ENCODE measurements around the gene MYO3B.

The MYO3B gene

GRCh38 chr2:170563401-170563800 is 385.5 kb downstream of the MYO3B start:
- POLR2A ChIA-PET: no interaction called here
- TF ChIP-seq ZNF645 (tag by site-specific recombination; IDR thresholded peaks at IDR 0.05) (no peak), ZNF776 (tag by site-specific recombination; IDR thresholded peaks at IDR 0.05; ENCODE audit: borderline replicate concordance) (no peak), ZNF404 (tag by site-specific recombination; IDR thresholded peaks at IDR 0.05) (no peak), ZNF596 (tag by site-specific recombination; IDR thresholded peaks at IDR 0.05) (no peak), ZNF621 (tag by site-specific recombination; IDR thresholded peaks at IDR 0.05) (no peak), ZNF707 (tag by site-specific recombination; IDR thresholded peaks at IDR 0.05) (no peak), PRDM4 (tag by site-specific recombination; IDR thresholded peaks at IDR 0.05) (no peak), ZNF335 (tag by site-specific recombination; conservative IDR thresholded peaks at IDR 0.05) (no peak), TCF7L2 (IDR thresholded peaks at IDR 0.05; ENCODE audit: borderline replicate concordance, low read depth, low read length) (no peak), HOXD13 (CRISPR knock-in tag; IDR thresholded peaks at IDR 0.05; ENCODE audit: borderline replicate concordance) (no peak), ZNF169 (tag by site-specific recombination; IDR thresholded peaks at IDR 0.05) (no peak), ZNF677 (tag by site-specific recombination; IDR thresholded peaks at IDR 0.05) (no peak), REST (tag by site-specific recombination; IDR thresholded peaks at IDR 0.05) (no peak), ZNF768 (tag by site-specific recombination; IDR thresholded peaks at IDR 0.05) (no peak), ZNF521 (tag by site-specific recombination; IDR thresholded peaks at IDR 0.05) (no peak), WT1 (tag by site-specific recombination; IDR thresholded peaks at IDR 0.05) (no peak), ZNF48 (tag by site-specific recombination; IDR thresholded peaks at IDR 0.05) (no peak), ZNF202 (tag by site-specific recombination; IDR thresholded peaks at IDR 0.05; ENCODE audit: borderline replicate concordance) (no peak), ZNF121 (tag by site-specific recombination; IDR thresholded peaks at IDR 0.05) (no peak)

GRCh38 chr2:170566138-170566537 is 388.2 kb downstream of the MYO3B start:
- POLR2A ChIA-PET: no interaction called here
- CTCF ChIA-PET: no interaction called here
- Histone ChIP-seq H3K4me1 (ENCODE audit: control insufficient read depth, insufficient read depth, low read length) (no peaks in the 10 kb centered on the region), H3K27ac (ENCODE audit: extremely low read depth, low read depth, low read length) (no peak overlapping the region), H3K4me3 (ENCODE audit: low read depth, low read length) (no peak overlapping the region), H3K9me3 (ENCODE audit: control insufficient read depth, insufficient read depth, low read depth, low read length) (no peaks in the 10 kb centered on the region), H3K36me3 (ENCODE audit: control insufficient read depth in 2 of 2, insufficient read depth in 1 of 2, low read length in 2 of 2) (no peaks in the 10 kb centered on the region)
- TF ChIP-seq ZBTB7A (tag by site-specific recombination; IDR thresholded peaks at IDR 0.05; ENCODE audit: low read depth): no peak
- no peak for TF ChIP-seq ZNF521 (tag by site-specific recombination; IDR thresholded peaks at IDR 0.05)
- no peak for TF ChIP-seq ZBTB8A (tag by site-specific recombination; IDR thresholded peaks at IDR 0.05)
- no peak for TF ChIP-seq SALL2 (tag by site-specific recombination; IDR thresholded peaks at IDR 0.05; ENCODE audit: borderline replicate concordance)
- TF ChIP-seq ZNF792 (tag by site-specific recombination; IDR thresholded peaks at IDR 0.05): no peak
- no peak for TF ChIP-seq ZNF146 (tag by site-specific recombination; IDR thresholded peaks at IDR 0.05)
- TF ChIP-seq GLI2 (tag by site-specific recombination; IDR thresholded peaks at IDR 0.05; ENCODE audit: borderline replicate concordance, low read depth): no peak
- TF ChIP-seq PATZ1 (tag by site-specific recombination; IDR thresholded peaks at IDR 0.05): no peak
- TF ChIP-seq ZNF112 (tag by site-specific recombination; IDR thresholded peaks at IDR 0.05): no peak
- no peak for TF ChIP-seq ZNF501 (tag by site-specific recombination; IDR thresholded peaks at IDR 0.05)

More at GRCh38 chr2:170563401-170563800, 385.5 kb downstream of the MYO3B start:
- H3K9me3 ChIP-seq (ENCODE audit: control insufficient read depth, insufficient read depth, low read depth, low read length): no peaks in the 10 kb centered on the region
- no peaks in the 10 kb centered on the region for H3K36me3 ChIP-seq (ENCODE audit: control insufficient read depth in 2 of 2, insufficient read depth in 1 of 2, low read length in 2 of 2)
- CTCF ChIA-PET: no interaction called here
- H3K4me3 ChIP-seq (ENCODE audit: low read depth, low read length): no peak overlapping the region
- H3K4me1 ChIP-seq (ENCODE audit: control insufficient read depth, insufficient read depth, low read length): no peaks in the 10 kb centered on the region
- no peak overlapping the region for H3K27ac ChIP-seq (ENCODE audit: extremely low read depth, low read depth, low read length)

All from HEK293 (cell line).